SH-SY5Y (cell line): ENCODE data around the gene RPS26.

Experiments used
- GATA2 ChIP-seq: IDR thresholded peaks from 2 replicates; pipeline ENCODE4 v1.6.1; 2011; ENCODE audit warnings: mild to moderate bottlenecking, low read depth, low read length
- GATA3 ChIP-seq: IDR thresholded peaks from 2 replicates; pipeline ENCODE4 v1.6.1; 2011; ENCODE audit warnings: low read depth, mild to moderate bottlenecking, low read length, moderate library complexity

DNA sequence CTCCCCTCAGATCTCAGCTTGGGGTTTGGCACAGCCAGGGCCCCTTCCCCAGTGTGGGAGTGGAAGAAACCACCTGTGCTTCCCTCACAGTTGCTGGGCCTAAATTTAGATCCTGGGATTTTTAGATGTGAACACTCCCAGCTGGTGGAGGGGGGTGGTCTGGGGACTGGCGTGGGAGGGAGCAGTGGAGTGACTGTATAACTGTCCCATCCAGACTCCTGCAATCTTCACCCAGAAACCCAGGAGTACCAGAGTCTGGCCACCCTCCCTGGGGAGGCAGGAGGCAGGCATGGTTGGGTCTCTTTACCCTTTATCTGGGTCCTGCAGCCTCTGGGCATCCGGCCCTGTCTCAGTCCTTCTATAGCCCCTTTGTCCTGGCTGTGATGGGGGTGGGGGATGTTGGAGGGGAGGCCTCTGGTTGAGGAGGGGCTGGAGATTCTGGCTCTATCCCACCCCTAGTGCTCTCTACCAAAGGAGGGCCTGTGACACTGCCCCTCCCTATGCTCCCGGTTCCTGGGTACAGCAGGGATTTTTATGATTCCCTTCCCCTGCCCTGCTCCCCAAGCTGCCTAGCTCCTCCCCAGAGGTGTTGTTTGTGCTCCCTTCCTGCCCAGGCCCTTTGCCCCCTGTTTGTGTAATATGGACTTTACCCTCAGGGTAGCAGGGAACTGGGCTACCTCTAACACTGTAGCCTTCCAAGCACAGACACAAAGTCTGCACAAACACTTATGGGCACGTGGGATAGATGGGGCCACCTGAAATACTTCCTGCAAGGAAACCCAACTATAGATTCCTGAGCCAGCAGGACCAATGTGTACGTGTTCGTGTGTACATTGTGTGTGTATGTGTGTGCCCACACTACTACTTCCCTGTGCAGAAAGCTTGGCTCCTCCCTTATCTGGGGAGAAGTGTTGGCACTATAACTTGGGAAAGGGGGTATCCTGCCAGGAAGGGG is 40.0 kb downstream of the RPS26 start:
- TF ChIP-seq GATA2 (no peak), GATA3 (no peak)
